GM12872 (cell line): ENCODE data around the gene STXBP3.

Experiments used
- CTCF ChIP-seq: IDR thresholded peaks from 3 replicates; pipeline ENCODE4 v1.5.1; 2011; ENCODE audit warnings: low read depth, mild to moderate bottlenecking, low read length, moderate library complexity; ENCODE audit not compliant: insufficient read depth

The STXBP3 gene

GRCh38 chr1:108848806-108849205, 102.3 kb downstream of the STXBP3 start:
- no peak for TF ChIP-seq CTCF

- no peak for TF ChIP-seq CTCF
Measured at GRCh38 chr1:108850929-108851328, 104.5 kb downstream of the STXBP3 start.

DNA sequence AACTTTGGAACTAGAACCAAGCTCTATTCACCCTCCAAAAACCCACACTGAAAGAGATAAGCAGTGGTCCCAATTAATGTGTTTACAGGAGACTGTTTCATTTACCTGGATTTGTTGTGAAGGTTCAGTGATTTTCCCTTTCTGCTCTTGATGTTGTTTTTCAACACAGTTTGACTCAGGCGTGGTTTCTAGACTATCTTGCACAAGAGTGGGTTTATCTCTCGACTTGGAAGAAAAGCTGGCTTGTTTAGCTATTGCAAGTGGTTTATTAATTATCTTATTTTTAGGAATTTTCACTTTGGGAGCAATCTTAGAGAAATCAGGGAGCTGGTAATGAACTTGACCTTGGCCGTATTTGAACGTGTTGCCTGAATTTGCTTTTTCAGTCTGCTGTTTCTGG, 105.1 kb downstream of the STXBP3 start:
- no peak for TF ChIP-seq CTCF

DNA sequence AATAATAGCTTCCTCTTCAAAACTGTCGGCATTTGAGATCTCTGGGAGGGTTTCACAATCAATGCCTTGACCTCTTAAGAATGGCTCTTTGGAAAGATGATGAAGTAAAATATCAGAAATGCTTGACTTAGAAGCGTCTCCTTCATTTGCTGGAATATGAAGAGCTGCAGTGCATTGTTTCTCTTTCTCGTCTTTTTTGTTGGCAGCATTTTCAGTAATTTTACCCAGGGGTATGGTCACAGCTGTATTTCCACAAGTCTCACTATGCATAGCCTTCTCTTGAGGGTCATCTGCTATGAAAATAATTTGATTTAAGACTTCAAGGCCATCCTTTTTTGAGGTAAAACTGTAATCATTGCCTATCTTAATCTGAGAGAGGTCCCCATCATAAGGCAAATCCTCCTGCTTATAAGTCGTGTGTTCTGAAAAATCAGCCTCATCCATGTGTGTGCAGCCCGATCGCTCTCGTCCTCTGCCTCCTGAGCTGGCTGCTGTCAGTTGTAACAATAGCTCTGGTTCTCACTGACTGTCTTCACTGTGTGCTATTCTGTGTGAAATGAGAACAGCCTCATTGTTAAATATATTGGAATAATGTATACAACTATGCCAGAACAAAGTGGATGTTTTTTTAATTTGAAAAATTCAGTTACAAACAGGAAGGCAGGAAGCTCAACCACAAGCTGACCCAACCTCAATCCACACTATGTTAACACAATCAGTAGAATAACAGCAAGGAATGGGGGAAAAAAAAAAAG, 105.9 kb downstream of the STXBP3 start:
- no peak for TF ChIP-seq CTCF

GRCh38 chr1:108854221-108855019, 107.9 kb downstream of the STXBP3 start:
- TF ChIP-seq CTCF: no peak

- no peak for TF ChIP-seq CTCF
Measured at GRCh38 chr1:108856994-108857393, 110.5 kb downstream of the STXBP3 start, which contains the start of gene AKNAD1. AKNAD1 (minus strand) TSS chr1:108857094; CDS start chr1:108852664, 4,430 bp downstream.

DNA sequence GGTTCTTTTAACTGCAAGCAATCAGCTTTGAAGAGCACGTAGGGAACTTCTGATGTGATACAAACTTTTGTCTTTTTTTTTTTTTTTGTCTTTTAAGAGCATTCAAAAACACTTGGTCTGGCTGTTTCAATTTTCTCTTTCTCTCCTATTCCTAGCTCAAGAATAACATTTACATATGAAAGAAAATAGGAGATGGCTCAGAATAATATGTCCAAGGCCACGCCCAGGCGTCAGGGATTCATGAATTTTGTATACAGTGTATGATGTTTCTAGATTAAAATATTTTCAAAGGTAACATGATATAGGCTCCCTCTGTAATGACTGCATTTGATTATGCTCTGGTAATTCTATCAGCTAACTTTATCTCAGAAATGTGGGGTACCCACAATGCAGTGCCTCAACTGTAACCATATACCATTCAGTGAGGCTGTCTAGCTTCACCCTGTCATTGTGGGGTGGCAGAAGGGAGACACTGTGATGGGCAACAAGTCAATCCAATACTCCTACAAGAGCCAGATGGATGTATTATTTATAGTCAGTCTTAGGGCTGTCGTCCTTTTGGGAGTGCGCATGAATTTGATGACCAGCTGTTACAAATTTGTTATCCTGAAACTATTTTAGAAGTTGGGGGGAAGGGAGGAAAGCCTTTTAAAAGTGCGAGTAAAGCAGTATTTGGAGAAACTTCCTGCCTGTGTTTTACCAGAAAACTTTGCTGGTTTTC, 111.9 kb downstream of the STXBP3 start:
- no peak for TF ChIP-seq CTCF
